GM18870 (cell line): Measurements from ENCODE around the gene PLEKHO2.

Experiments
- ATAC-seq: cut with Tn5 transposase; IDR thresholded peaks from one replicate; pipeline ENCODE4 v1.9.1; 2021; ENCODE audit warnings: moderate library complexity; ENCODE audit not compliant: unreplicated experiment

Gene PLEKHO2

DNA sequence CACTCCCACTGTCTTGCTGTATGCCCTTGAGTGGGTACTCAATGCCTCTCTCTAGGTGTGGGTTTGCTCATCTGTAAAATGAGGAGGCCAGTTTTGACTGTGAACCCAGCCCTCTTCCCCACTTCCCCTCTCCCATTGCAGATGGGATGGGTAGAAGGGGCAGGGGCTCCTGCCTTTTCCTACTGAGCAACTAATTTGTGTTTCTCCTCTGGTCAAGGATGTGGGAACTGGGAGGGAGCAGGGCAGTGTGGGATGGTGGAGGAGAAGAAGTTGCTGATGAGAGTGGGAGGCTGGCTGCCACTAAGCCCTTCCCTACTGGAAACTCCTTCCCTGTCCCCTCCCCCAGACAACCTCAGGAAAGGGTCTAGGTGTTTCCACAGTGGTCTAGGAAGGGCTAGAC, 49.8 kb downstream of the PLEKHO2 start:
- no peak for ATAC-seq

DNA sequence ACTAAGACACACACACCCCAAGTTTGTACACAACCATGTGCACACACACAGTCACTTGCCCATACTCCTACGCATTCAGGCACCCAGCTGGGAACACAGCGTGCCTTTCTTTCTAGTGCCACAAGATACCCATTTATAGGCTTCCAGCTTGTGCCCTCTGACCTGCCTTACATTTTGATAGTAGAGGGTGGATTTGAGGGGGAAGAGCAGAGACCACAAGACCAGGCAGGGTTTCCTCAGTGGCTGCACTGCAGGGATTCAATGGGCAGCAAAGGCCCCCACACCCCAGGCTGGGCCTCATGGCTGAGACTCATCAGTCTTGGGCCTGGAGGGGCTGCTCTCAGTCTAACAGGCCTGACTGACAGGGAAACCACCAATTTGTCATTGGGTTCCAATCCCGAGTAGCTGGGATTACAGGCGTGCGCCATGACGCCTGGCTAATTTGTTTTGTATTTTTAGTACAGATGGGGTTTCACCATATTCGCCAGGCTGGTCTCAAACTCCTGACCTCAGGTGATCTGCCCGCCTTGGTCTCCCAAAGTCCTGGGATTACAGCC, 51.2 kb downstream of the PLEKHO2 start:
- no peak for ATAC-seq

DNA sequence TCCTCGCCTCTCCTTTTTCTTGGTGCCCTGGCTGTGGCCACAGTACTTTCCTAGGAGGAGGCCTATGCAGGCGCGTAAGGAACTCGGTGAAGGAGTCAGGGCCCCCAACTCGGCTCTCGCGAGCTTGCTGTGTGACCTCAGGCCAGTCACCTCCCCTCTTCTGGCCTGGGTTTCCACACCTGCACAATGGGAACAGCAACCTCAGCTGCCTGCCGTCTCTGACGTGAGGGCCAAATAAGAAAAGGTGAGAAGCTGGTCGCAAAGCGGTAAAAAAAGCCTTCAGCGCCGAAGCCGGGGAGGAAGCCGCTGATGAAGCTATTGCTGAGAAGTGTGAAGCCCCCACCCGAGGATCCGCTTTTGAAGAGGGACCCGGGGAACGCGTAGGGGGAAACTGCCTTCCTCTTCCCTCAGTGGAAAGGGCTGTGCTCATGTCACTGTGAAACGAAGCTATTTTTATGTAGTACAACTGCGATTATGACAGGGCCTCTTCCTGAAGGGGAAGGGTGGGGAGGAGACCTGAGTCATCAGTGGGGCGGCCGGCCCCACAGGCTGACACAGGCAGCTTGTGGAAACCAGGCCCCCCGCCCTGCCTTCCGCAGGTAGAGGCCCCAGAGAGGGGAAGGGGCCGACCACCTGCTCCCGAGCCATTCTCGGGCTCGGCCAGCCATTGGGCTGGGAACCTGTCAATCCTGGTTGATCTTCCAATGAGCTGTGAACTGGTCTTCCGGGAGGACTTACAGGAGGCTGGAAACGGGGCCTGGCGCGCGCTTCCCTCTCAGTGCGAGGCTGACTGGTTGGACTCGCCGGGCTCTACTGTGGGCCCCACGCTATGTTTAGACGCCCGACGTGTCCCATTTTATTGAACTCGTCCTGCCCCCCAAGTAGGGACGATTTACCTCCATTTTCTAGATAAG, 52.0 kb downstream of the PLEKHO2 start:
- peak; percentile 59 for ATAC-seq

DNA sequence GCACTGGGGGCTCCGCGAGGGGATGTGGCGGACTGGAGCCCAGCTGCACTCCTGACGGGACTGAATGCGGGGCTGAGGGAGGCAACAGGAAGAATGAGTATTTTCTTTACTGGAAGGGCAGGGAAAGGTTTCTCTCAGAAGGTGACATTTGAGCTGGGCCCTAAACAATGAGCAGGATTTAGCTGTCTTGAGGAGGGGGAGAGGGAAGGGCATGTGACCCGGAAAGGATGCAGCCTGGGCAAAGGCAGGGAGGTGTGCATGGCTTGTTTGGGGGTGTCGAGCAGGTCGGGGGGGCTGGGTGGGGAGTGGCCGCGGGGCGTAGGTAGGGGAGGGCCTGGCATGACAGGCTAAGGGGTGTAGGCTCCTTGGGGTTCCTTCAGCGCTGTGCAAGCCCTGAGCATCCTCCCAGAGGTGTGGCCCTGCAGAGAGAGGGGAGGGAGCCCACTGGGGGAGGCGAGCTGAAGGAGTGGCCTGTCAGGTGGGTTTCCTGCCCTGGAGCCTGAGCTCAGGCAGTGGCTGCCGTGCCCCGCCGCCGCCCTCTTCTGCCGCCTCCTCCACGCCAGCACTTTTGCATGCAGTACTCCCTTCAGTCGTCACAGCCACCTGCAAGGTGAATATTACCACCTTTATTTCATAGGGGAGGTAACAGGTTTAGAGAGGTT, 52.8 kb downstream of the PLEKHO2 start:
- ATAC-seq = no peak

DNA sequence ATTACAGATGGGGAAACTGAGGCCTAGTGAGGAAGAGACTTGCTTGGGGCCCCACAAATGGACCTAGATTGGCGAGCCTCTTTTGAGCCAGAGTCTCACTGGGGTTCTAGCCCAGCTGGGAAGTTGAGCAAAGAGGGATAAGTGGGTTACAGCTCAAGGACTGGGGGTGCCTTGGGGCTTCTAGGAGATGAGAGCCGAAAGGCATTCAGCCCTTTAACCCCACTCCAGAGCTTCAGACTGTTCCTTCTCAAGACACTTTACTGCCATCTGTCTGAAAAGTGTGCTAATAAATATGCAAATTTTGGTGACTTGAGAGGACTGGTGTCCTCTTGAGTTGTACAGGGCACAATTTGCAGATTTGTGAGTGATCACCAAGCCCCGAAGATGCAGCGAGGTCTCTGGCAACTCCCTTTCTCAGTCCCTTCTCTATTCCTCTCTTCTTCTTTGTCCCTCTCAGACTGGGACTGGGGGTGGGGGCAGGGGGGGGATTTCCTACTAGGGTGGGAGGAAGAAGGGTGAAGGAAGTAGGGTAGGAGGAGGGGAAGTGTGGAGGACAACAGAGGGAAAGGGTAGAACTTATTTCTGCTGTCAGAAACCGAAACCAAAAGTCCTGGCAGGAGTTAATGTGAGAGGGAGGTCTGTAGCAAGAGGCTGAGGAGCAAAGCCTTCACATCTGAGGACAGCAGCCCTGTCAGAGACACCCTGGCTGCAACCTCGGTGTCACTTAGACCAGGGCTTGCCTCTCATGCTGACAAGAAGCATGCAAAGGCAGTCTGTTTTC, 53.8 kb downstream of the PLEKHO2 start:
- no peak for ATAC-seq

DNA sequence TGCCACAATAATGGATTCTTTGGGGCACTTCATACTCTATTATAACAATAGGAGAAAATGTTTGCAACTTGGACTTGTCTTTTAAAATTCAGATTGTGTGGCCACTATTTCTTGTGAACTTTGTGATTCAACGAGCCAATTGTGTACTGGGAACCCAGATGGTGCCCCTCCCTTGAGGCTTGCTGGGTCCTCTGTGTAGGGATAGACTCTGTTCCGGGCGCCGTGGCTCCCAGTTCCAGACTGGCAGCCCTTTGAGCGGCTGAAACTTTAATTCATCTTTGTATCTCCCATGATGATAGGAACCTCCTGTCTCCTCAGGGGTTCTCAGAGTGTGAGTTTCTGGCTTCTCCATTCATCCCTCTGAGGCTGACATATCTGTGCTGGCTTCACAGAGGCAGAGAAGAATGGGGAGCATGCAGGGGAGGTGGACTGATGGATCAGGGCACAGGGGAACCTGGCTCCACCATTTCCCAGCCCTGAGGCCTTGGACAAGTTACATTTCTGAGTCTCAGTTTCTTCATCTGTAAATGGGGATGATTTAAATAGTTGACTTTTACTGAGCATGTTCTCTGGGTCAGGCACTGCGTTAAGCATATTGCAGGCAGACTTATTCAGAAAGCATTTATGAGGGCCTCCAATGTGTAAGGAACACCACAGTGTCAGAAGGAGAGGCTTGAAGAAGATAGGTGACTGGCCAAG, 54.8 kb downstream of the PLEKHO2 start:
- ATAC-seq = no peak

DNA sequence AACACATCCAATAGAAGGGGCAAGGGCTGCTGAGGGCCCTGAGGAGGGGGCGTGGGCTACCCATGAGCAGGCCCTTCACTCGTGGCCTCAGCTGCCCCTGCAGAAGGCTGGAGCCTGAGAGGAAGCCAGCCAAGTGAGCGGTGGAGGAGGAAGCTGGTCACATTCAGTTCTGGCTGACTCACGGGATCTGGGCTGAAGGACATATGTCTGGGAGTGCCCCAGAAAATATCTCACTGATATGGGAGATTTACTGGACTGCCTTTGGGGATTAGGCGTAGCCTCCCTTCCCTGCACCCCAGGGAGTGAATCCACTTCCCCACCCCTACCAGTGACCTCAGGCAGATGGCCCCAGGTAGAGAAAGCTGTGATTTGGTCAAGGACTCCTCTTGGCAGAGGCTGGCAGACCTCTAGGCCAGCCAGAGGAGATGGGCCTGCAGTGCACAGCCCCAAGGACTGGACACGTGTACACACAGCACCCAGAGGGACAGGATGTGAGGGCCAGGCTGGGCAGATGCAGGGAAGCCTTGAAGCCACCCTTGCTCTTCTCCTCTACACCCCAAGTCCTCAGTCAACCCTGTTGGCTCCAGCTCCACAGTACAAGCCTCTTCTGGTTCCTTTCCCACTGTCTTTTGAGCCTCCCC, 55.8 kb downstream of the PLEKHO2 start:
- no peak for ATAC-seq

DNA sequence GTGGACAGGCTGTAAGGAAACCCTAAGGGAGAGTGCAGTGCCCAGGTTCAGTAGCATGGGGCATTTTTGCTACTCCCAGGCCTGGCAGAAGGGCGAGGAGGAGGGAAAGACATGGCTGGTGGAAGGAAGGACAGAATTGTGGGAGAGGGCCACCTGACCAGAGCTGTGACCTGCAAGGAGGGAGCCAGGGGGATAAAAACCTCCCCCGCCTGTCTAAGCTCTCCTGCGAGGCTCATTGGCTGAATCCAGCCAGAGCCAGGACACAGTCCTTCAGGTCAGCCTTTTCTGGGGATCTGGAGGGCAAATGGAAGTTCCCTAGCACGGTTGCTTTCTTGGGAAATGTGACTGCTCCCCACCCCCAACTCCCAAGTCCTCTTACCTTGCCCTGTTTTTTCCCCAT, 56.7 kb downstream of the PLEKHO2 start:
- ATAC-seq = no peak

DNA sequence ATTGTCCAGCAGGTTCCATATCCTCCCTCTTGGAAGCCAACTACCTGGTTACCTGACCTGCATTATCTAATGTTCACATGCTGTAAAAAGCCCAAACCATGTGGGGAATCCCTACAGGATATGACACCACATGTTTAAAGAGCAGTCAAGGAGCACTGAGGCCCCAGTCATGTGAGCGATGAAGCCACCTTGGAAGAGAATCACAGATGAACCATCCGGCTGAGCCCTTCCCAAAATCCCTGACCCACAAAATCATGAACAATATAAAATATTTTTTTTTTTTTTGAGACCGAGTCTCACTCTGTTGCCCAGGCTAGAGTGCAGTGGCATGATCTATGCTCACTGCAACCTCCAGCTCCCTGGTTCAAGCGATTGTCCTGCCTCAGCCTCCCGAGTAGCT, 59.4 kb downstream of the PLEKHO2 start:
- ATAC-seq = no peak

DNA sequence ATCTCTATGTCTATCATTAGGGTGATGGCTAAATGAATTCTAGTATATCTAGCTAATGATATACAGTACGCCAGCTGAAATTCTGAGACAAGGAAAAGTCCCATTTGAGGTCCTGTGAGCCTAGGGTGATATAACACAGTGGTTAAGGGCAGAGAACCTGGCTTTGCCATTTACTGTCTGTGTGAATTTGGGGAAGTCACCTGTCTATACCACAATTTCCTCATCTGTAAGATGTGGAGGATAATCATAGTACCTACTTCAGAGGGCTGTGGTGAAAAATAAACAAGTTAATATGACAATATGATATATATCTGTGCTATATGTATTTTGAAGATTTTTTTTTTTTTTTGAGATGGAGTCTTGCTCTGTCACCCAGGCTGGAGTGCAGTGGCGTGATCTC, 60.2 kb downstream of the PLEKHO2 start:
- no peak for ATAC-seq

DNA sequence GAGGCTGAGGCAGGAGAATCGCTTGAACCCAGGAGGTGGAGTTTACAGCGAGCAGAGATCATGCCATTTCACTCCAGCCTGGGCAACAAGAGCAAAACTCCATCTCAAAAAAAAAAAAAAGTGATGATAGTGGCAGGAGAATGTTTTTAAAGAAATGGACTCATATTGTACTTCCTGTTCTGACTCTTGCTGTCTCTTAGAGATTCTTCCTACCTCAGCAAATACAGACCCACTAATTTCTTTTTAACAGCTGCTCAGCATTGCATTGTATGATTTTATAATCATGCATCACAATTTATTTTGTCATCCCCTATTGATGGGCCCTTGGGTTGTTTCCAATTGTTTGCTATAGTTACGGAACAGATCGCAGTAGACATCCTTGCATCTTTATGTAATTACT, 61.1 kb downstream of the PLEKHO2 start:
- no peak for ATAC-seq

DNA sequence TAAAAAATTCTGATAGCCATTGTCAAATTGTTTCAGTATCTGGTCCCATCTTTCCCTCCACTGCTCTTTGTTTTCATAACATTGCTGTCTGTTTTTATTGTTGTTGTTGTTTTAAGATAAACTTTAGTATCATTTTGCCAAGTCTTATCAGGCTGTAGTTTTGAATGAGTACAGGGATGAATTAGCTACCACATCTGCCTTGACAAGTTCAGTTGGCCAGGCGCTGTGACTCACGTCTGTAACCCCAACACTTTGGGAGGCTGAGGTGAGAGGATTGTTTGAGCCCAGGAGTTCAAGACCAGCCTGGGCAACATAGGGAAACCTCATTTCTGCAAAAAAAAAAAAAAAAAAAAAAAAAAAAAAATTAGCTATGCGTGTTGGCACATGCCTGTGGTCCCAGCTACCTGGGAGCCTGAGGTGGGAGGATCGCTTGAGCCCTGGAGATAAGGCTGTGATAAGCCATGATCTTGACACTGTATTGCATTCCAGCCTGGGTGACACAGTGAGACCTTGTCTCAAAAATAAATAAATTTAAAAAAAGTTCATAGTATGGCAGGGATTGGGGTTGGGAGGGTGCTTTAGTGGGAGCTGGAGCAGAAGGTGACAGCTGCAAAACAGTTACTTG, 61.7 kb downstream of the PLEKHO2 start:
- no peak for ATAC-seq

DNA sequence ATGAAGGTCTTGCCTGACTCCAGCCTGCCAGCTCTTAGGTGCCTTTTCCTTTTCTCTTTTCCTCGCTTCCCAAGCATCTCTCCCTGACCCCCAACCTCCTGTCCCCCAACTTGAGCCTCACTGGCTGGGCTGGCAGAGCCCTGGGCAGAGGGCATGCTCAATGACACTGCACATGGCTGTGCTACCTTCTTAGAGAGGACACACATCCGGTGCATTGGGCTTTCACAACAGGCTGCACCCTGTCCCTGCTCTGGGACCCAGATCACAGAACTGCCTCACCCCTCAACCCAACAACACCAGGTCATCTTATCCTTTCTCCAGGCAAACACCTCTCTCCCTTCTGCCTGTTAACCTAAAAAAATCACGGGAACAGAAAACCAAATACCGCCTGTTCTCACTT, 62.5 kb downstream of the PLEKHO2 start:
- ATAC-seq = no peak

DNA sequence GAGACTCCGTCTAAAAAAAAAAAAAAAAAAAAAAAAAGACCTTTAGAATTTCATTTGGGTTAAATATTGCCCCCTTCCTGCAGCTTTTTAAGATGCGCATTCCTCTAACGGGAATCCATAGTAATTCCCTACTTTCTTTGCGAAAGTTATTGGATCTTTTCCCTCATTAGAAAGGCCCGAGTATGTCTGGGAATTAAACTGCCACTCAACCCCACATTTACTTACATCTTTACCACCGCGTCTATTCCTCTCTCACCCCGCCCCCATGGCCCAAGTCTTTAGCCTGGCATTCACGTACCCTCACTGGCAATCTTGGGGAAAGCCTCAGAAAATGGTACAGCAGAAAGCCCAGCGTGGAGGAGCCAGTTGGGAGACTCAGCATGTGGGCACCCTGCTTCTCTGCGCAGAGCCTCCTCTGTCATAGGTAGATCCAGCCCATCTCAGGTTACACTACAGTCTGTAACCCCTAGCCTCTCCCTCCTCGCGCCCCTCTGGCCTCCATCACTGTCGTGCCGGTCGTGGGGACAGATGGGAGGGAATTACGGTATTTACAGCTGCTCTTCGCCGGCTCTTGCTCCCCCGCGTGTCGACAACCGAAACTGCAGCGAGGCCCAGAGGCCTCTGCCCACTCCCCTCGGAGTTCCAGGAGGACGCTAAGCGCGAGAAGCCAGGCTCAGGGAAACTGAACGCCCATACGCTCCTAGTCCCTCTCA, 63.6 kb downstream of the PLEKHO2 start:
- ATAC-seq = no peak

DNA sequence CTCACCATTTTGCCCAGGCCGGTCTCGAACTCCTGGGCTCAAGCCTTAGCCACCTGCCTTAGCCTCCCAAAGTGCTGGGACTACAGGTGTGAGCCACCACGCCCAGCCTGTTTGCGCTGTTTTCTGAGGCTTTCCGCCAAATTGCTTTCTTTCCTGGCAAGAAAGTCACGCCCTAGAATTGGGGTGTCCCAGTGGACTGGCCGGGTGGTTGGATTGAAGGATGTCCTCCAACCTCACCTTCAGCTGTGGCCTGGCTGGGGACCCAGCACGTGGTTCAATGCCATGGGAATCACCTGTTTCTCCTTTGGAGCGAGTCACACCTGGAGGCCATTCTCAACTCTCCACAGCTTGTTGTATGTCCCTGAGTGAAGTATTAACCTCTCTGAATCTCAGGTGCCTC, 64.2 kb downstream of the PLEKHO2 start:
- ATAC-seq = no peak

DNA sequence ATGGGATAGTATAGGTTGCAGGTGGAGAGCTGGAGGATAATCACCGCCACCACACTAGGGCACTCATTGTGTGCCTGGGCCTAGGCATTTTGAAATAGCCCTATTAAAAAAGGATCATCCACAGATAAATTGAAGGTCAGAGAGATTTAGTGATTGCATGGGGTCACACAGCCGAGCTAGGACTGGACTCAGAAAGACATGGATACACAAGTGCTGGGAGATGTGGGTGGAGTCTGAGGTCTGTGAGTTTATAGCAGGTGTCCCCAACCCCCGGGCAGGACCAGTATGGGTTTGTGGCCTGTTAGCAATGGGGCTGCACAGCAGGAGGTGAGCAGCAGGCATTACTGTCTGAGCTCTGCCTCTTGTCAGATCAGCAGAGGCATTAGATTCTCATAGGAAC, 64.7 kb downstream of the PLEKHO2 start:
- ATAC-seq = no peak

DNA sequence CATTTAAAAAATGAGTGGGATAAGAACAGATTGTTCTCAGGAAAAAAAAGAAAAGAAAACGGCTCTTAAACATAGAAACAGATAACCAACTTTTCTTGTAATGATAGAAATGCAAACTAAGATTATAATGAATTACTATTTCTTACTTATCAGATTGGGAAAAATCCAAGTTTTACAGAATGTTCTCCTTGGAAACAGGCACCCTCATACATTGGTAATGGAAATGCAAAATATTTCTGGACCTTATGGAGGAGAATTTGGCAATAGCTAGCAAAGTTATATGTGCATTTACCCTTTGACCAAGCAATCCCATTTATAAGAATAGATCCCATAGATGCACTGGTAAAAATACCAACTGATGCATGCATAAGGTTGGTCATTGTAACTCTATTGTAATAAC, 66.3 kb downstream of the PLEKHO2 start:
- ATAC-seq = no peak

DNA sequence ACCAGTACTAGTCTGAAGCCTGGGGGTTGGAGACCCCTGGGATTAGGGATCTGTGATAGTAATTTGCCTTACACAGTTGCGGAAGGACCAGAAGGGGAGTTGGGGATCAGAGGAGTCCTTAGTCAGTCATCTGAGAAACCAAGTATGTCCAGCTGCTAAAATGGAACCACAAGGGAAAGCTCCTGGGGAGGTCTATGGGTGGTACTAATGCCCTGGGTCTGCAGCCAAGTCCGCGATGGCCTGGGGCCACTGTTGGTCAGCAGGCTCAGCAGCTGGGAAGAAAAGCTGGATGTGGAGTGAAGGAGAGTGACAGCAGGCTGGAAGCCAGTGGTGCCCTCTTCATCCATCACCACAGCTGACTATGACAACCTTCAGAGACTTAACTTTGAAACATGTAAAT, 67.8 kb downstream of the PLEKHO2 start:
- ATAC-seq = no peak
